22Rv1 (cell line): Measurements from ENCODE around the gene RAB1A.
"Not testable (repeated sequence)": the region's sequence is repeated elsewhere in the genome, so short reads cannot be mapped to it uniquely, and the experiment has no call there.

Experiments
- H3K27ac ChIP-seq: fragments of 450-650 bp; 2 replicates; pipeline ENCODE4 v1.5.1; 2017
- ZFX ChIP-seq: fragments of 450-650 bp; IDR thresholded peaks from 2 replicates; pipeline ENCODE4 v1.6.1; 2017; ENCODE audit warnings: antibody characterized with exemption, borderline replicate concordance
- TF ChIP-seq, protein P1 (sequence below): fragments of 450-650 bp; IDR thresholded peaks from 2 replicates; pipeline ENCODE4 v1.5.1; 2017; ENCODE audit warnings: mild to moderate bottlenecking

Gene RAB1A

DNA sequence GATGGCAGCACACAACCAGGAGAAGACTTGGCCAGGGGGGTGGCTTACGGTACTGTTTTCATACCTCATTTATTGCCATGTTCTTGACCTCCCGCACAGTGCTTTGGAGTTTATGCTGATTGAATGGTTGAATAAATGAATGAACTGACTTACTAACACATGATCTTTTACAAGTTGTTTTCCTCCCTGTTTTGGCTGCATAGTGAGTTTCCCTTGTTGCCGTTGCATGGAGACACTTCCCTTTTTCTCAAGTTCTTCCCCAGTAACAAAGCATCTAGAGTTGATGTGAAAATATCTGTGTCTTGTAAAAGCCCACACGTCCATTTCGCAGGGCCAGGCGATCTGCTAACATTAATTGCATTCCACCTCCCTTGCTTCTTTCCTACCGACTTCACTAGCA is 35.7 kb upstream of the RAB1A start:
- H3K27ac ChIP-seq, result no peak overlapping the region
- no peak for TF ChIP-seq ZFX
- TF ChIP-seq, protein P1, sequence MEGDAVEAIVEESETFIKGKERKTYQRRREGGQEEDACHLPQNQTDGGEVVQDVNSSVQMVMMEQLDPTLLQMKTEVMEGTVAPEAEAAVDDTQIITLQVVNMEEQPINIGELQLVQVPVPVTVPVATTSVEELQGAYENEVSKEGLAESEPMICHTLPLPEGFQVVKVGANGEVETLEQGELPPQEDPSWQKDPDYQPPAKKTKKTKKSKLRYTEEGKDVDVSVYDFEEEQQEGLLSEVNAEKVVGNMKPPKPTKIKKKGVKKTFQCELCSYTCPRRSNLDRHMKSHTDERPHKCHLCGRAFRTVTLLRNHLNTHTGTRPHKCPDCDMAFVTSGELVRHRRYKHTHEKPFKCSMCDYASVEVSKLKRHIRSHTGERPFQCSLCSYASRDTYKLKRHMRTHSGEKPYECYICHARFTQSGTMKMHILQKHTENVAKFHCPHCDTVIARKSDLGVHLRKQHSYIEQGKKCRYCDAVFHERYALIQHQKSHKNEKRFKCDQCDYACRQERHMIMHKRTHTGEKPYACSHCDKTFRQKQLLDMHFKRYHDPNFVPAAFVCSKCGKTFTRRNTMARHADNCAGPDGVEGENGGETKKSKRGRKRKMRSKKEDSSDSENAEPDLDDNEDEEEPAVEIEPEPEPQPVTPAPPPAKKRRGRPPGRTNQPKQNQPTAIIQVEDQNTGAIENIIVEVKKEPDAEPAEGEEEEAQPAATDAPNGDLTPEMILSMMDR, result no peak

DNA sequence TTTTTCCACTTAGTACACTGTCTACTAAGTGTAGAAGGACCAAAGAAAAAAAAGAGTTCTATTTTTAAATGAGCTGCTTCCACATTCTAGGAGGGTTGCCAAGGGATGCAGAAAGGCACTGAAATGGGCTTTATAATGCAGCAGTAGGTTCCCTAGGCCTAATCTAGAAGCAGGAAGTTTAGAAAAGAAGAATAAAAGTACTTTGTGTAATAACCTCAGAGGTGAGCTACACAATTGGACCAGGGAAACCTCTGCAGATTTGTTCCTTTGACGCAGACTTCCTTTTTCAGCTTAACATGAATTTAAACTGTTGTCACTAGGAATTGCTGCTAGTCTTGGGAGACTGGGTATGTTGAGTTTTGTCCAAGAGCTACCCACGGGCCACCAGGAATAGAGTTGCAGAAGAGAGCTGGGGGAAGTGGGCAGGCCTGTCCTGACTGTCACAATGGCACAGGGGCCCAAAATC is 34.6 kb upstream of the RAB1A start:
- no peak overlapping the region for H3K27ac ChIP-seq
- TF ChIP-seq, protein P1, result no peak
- TF ChIP-seq ZFX, result no peak

DNA sequence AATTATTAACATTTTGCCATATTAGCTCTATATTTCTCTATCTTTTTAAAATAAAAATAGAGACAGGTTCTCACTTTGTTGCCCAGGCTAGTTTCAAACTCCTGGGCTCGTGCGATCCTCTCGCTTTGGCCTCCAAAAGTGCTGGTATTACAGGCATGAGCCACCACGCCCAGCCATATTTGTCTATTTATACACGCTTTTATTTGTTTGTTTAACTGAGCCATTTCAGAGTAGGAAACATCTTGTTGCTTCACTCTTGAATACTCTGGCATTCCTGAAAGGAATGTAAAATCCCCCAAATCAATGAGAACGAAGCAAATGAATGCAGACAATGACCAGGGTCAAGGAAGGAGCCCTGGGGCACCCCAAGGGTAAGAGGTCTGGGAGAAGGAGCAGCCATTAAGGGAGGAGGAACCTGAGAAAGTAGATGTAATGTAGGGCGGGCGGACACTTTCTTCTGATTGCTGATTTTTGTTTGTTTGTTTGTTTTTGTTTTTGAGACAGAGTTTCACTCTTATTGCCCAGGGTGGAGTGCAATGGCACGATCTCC is 31.7 kb upstream of the RAB1A start:
- H3K27ac ChIP-seq, result no peak overlapping the region
- TF ChIP-seq, protein P1, result no peak
- no peak for TF ChIP-seq ZFX

DNA sequence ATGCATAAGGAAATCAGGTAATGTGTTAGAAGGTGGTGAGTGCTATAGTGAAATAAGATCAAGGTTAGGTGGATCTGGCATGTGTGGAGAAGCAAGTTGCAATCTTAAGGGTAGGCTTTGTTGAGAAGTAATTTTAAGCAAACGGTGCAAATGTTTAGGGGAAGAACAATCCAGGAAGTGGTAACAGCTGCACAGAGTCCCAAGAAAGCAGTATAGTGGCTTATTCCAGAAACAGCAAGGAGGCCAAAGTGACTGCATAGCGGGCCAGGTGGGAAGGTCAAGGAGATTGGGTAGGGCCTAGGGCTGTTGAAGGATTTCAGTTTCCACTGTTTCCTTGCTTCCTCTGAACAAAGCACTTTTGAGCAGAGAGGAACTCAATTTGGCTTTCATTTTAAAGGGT is 30.0 kb upstream of the RAB1A start:
- no peak overlapping the region for H3K27ac ChIP-seq

DNA sequence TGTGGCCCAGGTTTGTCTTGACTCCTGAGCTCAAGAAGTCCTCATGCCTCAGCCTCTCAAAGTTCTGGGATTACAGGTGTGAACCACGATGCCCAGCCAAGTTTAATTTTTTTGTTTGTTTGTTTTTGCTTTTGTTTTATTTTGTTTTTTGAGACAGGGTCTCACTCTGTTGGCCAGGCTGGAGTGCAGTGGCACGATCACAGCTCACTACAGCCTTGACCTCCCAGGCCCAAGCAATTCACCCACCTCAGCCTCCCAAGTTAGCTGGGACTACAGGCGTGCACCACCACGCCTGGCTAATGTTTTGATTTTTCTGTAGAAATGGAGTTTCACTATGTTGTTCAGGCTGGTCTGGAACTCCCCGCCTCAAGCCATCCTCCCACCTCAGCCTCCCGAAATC is 29.4 kb upstream of the RAB1A start:
- no peak overlapping the region for H3K27ac ChIP-seq
- TF ChIP-seq ZFX, result no peak
- TF ChIP-seq, protein P1, result no peak

More for the DNA sequence above, 30.0 kb upstream of the RAB1A start:
- TF ChIP-seq, protein P1, result no peak
- no peak for TF ChIP-seq ZFX

DNA sequence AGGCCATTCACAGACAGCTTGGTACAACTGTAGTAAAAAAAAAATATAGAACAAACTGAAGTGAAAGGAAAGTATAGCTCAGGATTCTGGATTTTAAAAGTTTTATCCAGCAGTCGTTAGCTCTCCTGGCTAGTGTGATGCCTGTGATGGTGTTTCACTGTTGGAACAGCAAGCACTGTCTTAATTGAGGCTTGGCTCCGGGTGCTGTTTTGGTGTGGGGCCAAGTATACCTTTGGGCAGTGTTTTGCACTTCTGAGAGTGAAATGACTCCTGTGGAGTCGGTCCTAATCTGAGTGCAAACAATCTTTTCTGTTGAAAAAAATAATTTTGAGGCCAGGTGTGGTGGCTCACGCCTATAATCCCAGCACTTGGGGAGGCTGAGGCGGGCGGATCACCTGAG is 28.7 kb upstream of the RAB1A start:
- TF ChIP-seq, protein P1, result no peak
- no peak for TF ChIP-seq ZFX
- no peak overlapping the region for H3K27ac ChIP-seq

DNA sequence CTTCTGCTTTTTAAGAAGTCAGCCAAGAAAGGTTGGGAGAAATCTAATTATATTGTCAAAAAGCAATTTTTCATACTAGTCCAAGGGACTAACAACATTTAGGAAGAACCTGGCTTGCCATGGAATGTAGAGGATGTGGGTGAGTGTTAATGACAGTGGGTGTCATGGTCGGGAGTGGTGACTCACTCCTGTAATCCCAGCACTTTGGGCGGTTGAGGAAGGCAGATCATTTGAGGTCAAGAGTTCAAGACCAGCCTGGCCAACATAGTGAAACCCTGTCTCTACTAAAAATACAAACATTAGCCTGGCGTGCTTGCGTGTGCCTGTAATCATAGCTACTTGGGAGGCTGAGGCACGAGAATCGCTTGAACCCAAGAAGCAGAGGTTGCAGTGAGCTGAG is 27.9 kb upstream of the RAB1A start:
- H3K27ac ChIP-seq, result not testable (repeated sequence)

DNA sequence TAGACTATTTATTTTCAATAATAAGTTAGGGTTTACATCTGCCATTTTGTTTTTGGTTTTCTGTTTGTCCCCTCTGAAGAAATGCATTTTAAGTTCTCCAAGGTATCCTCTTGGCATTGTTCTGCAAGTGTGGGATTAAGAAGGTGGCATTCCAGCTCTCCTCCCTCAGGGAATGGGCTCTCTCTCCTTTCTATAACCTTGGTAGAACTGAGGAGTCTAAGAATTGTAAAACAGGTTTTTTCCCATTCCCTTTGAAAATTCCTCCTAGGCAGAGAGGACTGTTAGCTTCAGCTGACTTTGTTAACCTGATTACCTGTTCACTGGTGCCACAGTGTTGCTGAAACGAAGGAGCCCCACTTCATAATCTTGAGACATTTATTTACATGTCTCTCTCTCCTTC is 26.1 kb upstream of the RAB1A start:
- no peak overlapping the region for H3K27ac ChIP-seq
- no peak for TF ChIP-seq ZFX
- TF ChIP-seq, protein P1, result no peak
